ENCODE data around the gene GPBAR1.

The GPBAR1 gene

DNA sequence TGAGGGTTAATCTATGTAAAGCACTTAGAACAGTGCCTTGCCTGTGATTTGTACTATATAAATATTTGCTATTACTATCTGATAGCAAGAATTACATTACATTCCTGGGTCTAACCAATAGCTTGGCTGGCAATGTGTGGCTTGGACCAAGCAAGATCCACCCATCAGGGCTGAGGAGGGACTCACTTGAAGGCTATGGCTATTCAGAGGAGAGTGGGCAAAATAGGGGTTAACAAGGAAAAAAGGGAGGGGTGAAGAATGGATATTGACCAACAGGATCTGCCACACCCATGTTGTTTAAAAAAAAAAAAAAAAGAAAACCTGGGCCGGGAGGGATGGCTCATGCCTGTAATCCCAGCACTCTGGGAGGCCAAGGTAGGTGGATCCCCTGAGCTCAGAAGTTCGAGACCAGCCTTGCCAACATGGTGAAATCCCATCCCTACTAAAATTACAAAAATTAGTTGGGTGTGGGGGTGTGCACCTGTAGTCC, 51.5 kb downstream of the GPBAR1 start:
- DNase-seq, result no peak

- no peak for DNase-seq
These were observed 52.5 kb downstream of the GPBAR1 start for GRCh38 chr2:218313356-218313755.

Data from COR-L47 (cell line).